ENCODE data around the gene PELI1. TPM values are rescaled to one million over a fixed set of nuclear protein-coding genes. Genes with fewer than 3 reads are reported as not detected.

The PELI1 gene
- total RNA-seq, 1 experiment from 2014 or later = 61.0 TPM

DNA sequence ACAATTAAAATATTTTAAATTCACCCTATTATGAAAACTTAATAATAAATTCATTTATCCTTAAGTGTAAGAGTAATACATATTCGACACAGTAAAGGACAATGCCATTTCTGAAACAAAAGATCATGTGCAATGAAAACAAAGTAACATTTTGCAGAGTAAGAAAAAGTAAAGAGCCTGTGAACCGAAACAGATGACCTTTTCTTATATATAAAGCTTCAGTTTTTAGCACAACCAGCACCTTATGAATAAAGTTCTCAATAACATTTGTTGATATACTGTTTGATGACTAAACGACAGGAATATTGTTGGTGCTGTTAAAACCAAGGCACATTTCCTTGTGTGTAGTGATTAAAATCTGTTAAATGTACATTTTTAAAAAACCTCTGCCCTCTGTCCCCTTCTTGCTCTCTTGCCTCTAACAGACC, 1.5 kb downstream of the PELI1 start:
- Histone ChIP-seq H3K4ac (ENCODE audit: low read depth, low read length) (no peak overlapping the region), H3K27me3 (ENCODE audit: insufficient read depth, low read length) (no peaks in the 10 kb centered on the region), H3K79me2 (ENCODE audit: insufficient read depth, low read length) (peaks cover 27% of the 10 kb centered on the region; the same call in 1 of the 2 replicates), H4K20me1 (ENCODE audit: control insufficient read depth, insufficient read depth, insufficient read length) (no peaks in the 10 kb centered on the region), H2AK5ac (ENCODE audit: insufficient read length, low read length) (no peak overlapping the region), H3K9me3 (ENCODE audit: control insufficient read depth, low read depth, low read length) (no peaks in the 10 kb centered on the region), H4K8ac (replicated peaks; ENCODE audit: insufficient read length, low read depth, low read length) (no peak overlapping the region), H3K4me2 (ENCODE audit: insufficient read depth, insufficient read length, low read length) (peak overlapping the region; percentile 89), H3K27ac (ENCODE audit: insufficient read length, low read depth, low read length) (no peak overlapping the region), H3K56ac (ENCODE audit: insufficient read length, low read depth, low read length) (no peak overlapping the region), H2BK5ac (ENCODE audit: insufficient read length, low read length) (no peak overlapping the region), H2BK20ac (ENCODE audit: low read depth, low read length, poor library complexity, severe bottlenecking) (no peak overlapping the region), H3K9ac (ENCODE audit: extremely low read depth, insufficient read length, low read length) (peak overlapping the region; percentile 76), H2BK12ac (ENCODE audit: insufficient read length, low read depth, low read length) (no peak overlapping the region), H3K23me2 (ENCODE audit: insufficient read length, low read depth, low read length, poor library complexity, severe bottlenecking) (peaks cover 2% of the 10 kb centered on the region), H3K14ac (ENCODE audit: insufficient read depth, low read length) (no peak overlapping the region), H2BK120ac (ENCODE audit: low read depth, low read length, poor library complexity, severe bottlenecking) (no peak overlapping the region), H3K79me1 (ENCODE audit: insufficient read depth, low read depth, low read length, poor library complexity, severe bottlenecking) (peaks cover 8% of the 10 kb centered on the region), H4K91ac (ENCODE audit: insufficient read length, low read depth, low read length) (no peak overlapping the region), H4K5ac (ENCODE audit: insufficient read length, low read depth, low read length) (no peak overlapping the region), H3K23ac (ENCODE audit: insufficient read length, low read depth, low read length) (no peak overlapping the region), H2AFZ (ENCODE audit: low read length) (no peak overlapping the region), H2BK15ac (ENCODE audit: low read depth, low read length) (no peak overlapping the region), H3T11ph (ENCODE audit: low read length) (no peak overlapping the region), H3K18ac (ENCODE audit: insufficient read length, low read depth, low read length) (no peak overlapping the region), H3K4me1 (ENCODE audit: insufficient read depth, low read length) (peaks cover 3% of the 10 kb centered on the region; the same call in 1 of the 2 replicates)
- WGBS (ENCODE audit: extremely low coverage, insufficient read length, low lambda C conversion rate) = no CpG with 5 or more reads among the region's 3 CpGs
- Mint-ChIP-seq H3K4me1 (peaks cover 37 to 38% of the 10 kb centered on the region in 2 experiments), H3K9me3 (no peaks in the 10 kb centered on the region; a peak in 2 of 5 replicates), H3K4me3 (peak overlapping the region; percentile 84 to 97), H3K36me3 (ENCODE audit: insufficient read depth in 1 of 3, low read depth in 3 of 3) (peaks cover 10 to 21% (median 14%) of the 10 kb centered on the region in 3 experiments), H3K27ac (peak overlapping the region in 2 of 3 experiments; percentile 46 to 97; a peak in 1 of 7 replicates), H3K27me3 (ENCODE audit: low read depth) (no peaks in the 10 kb centered on the region)
- no peak for DNase-seq
- no peak for TF ChIP-seq CTCF (conservative IDR thresholded peaks at IDR 0.05)

All from H9 (cell line).